ENCODE data around the gene ARL8A.
"Not testable (repeated sequence)": the region's sequence is repeated elsewhere in the genome, so short reads cannot be mapped to it uniquely, and the experiment has no call there.

GRCh38 chr1:202111589-202111988 is 32.9 kb downstream of the ARL8A start:
- not testable (repeated sequence) for TF ChIP-seq POLR2A (IDR thresholded peaks at IDR 0.05; ENCODE audit: low read length); GATA1 (IDR thresholded peaks at IDR 0.05; ENCODE audit: low read depth, low read length)

All from erythroblast (primary cell).